Smooth muscle cell (in vitro differentiated cells): Measurements from ENCODE around the gene C8G. TPM values are rescaled to one million over a fixed set of nuclear protein-coding genes. Genes with fewer than 3 reads are reported as not detected.

ENCODE experiments used
- DNase-seq: peaks from one replicate; lab custom pipeline; 2025; ENCODE audit not compliant: unreplicated experiment; lab: John Stamatoyannopoulos, UW
- H2AFZ ChIP-seq: fragments of 200-600 bp; sonication (generic); 2 replicates; pipeline ENCODE4 v1.6.0; 2016; ENCODE audit warnings: antibody characterized with exemption, low read depth, mild to moderate bottlenecking
- H3F3A ChIP-seq: fragments of 200-600 bp; sonication (generic); 2 replicates; pipeline ENCODE4 v1.6.0; 2017; ENCODE audit warnings: antibody characterized with exemption, low read depth
- H3K27ac ChIP-seq: fragments of 200-600 bp; sonication (generic); 2 replicates; pipeline ENCODE4 v1.5.1; 2016; ENCODE audit warnings: low read depth, mild to moderate bottlenecking
- H3K27me3 ChIP-seq: fragments of 200-600 bp; sonication (generic); 2 replicates; pipeline ENCODE4 v1.6.1; 2016; ENCODE audit warnings: low read depth, mild to moderate bottlenecking
- H3K36me3 ChIP-seq: fragments of 200-600 bp; sonication (generic); 2 replicates; pipeline ENCODE4 v1.5.1; 2016; ENCODE audit warnings: low read depth
- H3K4me1 ChIP-seq: fragments of 200-600 bp; sonication (generic); 2 replicates; pipeline ENCODE4 v1.5.1; 2016; ENCODE audit warnings: low read depth
- H3K4me2 ChIP-seq: fragments of 200-600 bp; sonication (generic); 2 replicates; pipeline ENCODE4 v1.6.0; 2016; ENCODE audit warnings: mild to moderate bottlenecking
- H3K4me3 ChIP-seq: fragments of 200-600 bp; sonication (generic); 2 replicates; pipeline ENCODE4 v1.5.1; 2016; ENCODE audit warnings: mild to moderate bottlenecking
- H3K79me2 ChIP-seq: fragments of 200-600 bp; sonication (generic); 2 replicates; pipeline ENCODE4 v1.6.0; 2016; ENCODE audit warnings: low read depth, mild to moderate bottlenecking
- H3K9ac ChIP-seq: fragments of 200-600 bp; sonication (generic); 2 replicates; pipeline ENCODE4 v1.6.0; 2016; ENCODE audit warnings: low read depth
- H3K9me3 ChIP-seq: fragments of 200-600 bp; sonication (generic); replicated peaks from 2 replicates; pipeline ENCODE4 v1.5.1; 2016; ENCODE audit warnings: low read depth
- H4K20me1 ChIP-seq: fragments of 200-600 bp; sonication (generic); 2 replicates; pipeline ENCODE4 v1.6.0; 2016; ENCODE audit warnings: low read depth
- CTCF ChIP-seq: fragments of 200-600 bp; sonication (generic); IDR thresholded peaks from 2 replicates; pipeline ENCODE4 v1.5.1; 2017; ENCODE audit warnings: borderline replicate concordance, mild to moderate bottlenecking, antibody characterized with exemption; ENCODE audit not compliant: insufficient read depth, poor library complexity, severe bottlenecking
- WGBS: methylation state at CpG from one replicate; pipeline ENCODE4 v1.1.7; 2016; ENCODE audit warnings: low lambda C conversion rate; 5-methylcytosine and 5-hydroxymethylcytosine counted together
- polyA plus RNA-seq: library from polyadenylated mRNA; unstranded; fragments of >200 nt; fragmentation: Nextera tagmentation; extraction: Ambion mirVana; gene quantifications from 2 replicates; pipeline ENCODE4 v1.2.1, GENCODE V29; 2016
- total RNA-seq: library from RNA; depleted of rRNA; stranded (reverse); fragments of >200 nt; gene quantifications from 2 replicates; pipeline ENCODE4 v1.2.3, GENCODE V29; 2014

The C8G gene
- total and polyA plus RNA-seq, 2 experiments from 2014 or later, result 1.4 TPM; not detected in 1

GRCh38 chr9:136955202-136955942 is 10.3 kb downstream of the C8G start:
- Histone ChIP-seq H2AFZ (no peak overlapping the region), H3K4me3 (no peak overlapping the region), H3K27me3 (no peaks in the 10 kb centered on the region), H3F3A (no peaks in the 10 kb centered on the region), H3K4me1 (peaks cover 3% of the 10 kb centered on the region), H3K9me3 (no peaks in the 10 kb centered on the region), H3K9ac (no peak overlapping the region), H3K36me3 (no peaks in the 10 kb centered on the region), H3K4me2 (no peak overlapping the region), H4K20me1 (no peaks in the 10 kb centered on the region), H3K79me2 (no peaks in the 10 kb centered on the region), H3K27ac (no peak overlapping the region)
- DNase-seq, result no peak
- WGBS, result 84% methylated on average over 14 of the region's 14 CpGs
- no peak for TF ChIP-seq CTCF

GRCh38 chr9:136955943-136956335 is 10.9 kb downstream of the C8G start:
- Histone ChIP-seq H3K79me2 (no peaks in the 10 kb centered on the region), H3K9me3 (no peaks in the 10 kb centered on the region), H3K27ac (no peak overlapping the region), H3K9ac (no peak overlapping the region), H3K4me3 (no peak overlapping the region), H3K27me3 (no peaks in the 10 kb centered on the region), H3K4me2 (no peak overlapping the region), H3K36me3 (no peaks in the 10 kb centered on the region), H3K4me1 (no peaks in the 10 kb centered on the region), H3F3A (no peaks in the 10 kb centered on the region), H4K20me1 (no peaks in the 10 kb centered on the region), H2AFZ (no peak overlapping the region)
- no peak for DNase-seq
- TF ChIP-seq CTCF, result no peak
- WGBS, result 90% methylated on average over 9 of the region's 9 CpGs

GRCh38 chr9:136956604-136957003 is 11.6 kb downstream of the C8G start:
- 93% methylated on average over 4 of the region's 4 CpGs for WGBS
- Histone ChIP-seq H3K27me3 (no peaks in the 10 kb centered on the region), H3K9ac (no peak overlapping the region), H3K27ac (no peak overlapping the region), H3K4me2 (no peak overlapping the region), H2AFZ (no peak overlapping the region), H3K36me3 (no peaks in the 10 kb centered on the region), H3K4me3 (no peak overlapping the region), H3K9me3 (no peaks in the 10 kb centered on the region), H3F3A (no peaks in the 10 kb centered on the region), H4K20me1 (no peaks in the 10 kb centered on the region), H3K79me2 (no peaks in the 10 kb centered on the region), H3K4me1 (no peaks in the 10 kb centered on the region)
- DNase-seq, result no peak
- no peak for TF ChIP-seq CTCF

- no peak for TF ChIP-seq CTCF
- Histone ChIP-seq H3K4me3 (no peak overlapping the region), H3F3A (no peaks in the 10 kb centered on the region), H2AFZ (no peak overlapping the region), H3K79me2 (no peaks in the 10 kb centered on the region), H3K9me3 (no peaks in the 10 kb centered on the region), H3K9ac (no peak overlapping the region), H3K4me2 (no peak overlapping the region), H3K4me1 (no peaks in the 10 kb centered on the region), H3K27me3 (no peaks in the 10 kb centered on the region), H3K27ac (no peak overlapping the region), H4K20me1 (no peaks in the 10 kb centered on the region), H3K36me3 (no peaks in the 10 kb centered on the region)
- no CpG with 5 or more reads among the region's 1 CpG for WGBS
- DNase-seq, result no peak
Observed at GRCh38 chr9:136957461-136957860, 12.4 kb downstream of the C8G start.
